Activated gamma-delta T cell (primary cell): ENCODE measurements around the gene C1QA.

ENCODE experiments used
- DNase-seq: peaks from one replicate; lab custom pipeline; 2025; lab: John Stamatoyannopoulos, UW
- total RNA-seq, 2 donors: gene quantifications; one replicate each; lab custom pipeline; 2026; lab: John Stamatoyannopoulos, UW

Gene C1QA
- 0 reads per million in 2 donors for total RNA-seq

DNA sequence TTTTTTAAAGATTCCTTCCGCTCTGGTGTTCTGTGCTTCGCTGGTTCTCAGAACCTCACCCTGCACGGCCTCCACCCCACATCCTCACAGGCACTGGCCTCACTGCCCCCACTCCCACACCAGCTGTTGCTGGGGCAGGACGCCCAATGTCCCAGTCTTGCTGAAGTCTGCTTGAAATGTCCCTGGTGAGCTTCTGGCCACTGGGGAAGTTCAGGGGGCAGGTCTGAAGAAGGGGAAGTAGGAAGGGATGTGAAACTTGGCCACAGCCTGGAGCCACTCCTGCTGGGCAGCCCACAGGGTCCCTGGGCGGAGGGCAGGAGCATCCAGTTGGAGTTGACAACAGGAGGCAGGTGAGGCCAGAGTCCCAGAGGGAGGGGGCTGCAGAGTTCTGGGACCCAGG is at the start of gene C1QA:
TSS of gene C1QA (plus strand) at position 276 of the 400 bp plus-strand sequence. CDS start 989 bp downstream, outside the sequence.
- DNase-seq = no peak

- DNase-seq = no peak
Measured at GRCh38 chr1:22587247-22587646, 49.2 kb upstream of the C1QA start.

- DNase-seq = no peak
Measured at GRCh38 chr1:22588899-22589422, 47.5 kb upstream of the C1QA start.

DNA sequence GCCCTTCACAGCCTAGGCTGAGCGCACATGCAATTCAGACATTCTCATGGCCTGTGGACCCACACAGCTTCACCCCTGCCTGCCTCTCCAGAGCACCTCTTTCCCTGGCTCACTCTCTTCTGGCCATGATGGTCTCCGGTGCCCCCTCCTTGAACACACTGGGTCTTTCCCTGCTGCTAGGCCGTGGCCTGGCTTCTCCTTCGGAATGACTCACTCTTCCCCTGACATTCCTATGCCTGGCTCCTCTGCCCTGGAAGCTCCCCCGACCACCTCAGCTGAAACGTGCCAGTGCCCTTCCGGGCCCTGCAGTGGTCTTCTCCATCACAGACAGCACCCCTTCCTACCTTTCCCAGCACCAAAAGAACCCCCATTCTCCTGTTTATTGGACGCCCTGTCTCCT is 44.9 kb upstream of the C1QA start:
- DNase-seq = no peak

DNA sequence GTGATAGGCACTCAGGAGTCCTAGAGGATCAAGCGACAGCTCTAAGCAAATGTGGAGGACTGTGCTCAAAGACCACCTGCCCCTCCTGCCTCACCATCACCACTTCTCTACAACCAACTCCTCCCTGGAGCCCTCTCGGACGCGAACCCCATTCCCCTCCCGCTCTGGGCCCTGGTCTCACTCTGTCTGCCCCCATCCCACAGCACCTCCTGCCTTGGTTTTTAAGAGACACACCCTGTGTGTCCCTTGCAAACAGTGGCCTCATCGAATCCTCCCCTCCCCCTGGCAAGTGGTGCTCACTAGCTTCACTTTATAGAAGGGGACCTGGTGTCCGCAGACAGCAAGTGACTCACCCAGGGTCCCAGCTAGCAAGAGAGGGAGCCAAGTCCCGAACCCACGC is 44.4 kb upstream of the C1QA start:
- DNase-seq = no peak

DNA sequence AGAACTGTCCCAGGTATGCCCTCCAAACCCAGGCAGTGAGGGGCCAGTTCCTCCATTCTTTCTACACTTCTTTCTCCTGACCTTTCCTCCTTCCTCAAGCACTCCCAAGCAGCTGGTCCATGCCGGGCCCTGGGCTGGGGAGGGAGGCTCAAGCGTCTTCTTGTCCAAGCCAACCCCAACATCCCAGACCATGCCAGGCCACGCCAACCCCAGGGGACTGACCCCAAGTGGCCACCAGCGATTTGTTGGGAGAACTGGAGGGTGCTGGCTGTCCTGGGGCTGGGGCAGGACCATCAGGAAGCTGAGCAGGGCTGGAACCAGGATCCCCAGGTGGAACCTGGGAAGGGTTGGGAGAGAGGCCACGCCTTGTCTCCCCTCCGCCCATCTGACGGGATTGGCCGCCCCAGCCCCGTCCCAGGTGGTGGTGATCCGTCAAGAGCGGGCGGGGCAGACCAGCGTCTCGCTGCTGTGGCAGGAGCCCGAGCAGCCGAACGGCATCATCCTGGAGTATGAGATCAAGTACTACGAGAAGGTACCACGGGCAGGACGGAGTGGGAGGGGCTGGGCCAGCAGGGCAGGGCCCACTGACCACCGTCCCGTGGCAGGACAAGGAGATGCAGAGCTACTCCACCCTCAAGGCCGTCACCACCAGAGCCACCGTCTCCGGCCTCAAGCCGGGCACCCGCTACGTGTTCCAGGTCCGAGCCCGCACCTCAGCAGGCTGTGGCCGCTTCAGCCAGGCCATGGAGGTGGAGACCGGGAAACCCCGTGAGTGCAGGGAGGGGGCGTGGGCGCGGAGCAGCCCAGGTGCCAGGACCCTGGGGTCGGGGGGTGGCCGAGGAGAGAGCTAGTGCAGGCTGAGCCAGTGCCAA is 43.3 kb upstream of the C1QA start:
- DNase-seq = no peak

DNA sequence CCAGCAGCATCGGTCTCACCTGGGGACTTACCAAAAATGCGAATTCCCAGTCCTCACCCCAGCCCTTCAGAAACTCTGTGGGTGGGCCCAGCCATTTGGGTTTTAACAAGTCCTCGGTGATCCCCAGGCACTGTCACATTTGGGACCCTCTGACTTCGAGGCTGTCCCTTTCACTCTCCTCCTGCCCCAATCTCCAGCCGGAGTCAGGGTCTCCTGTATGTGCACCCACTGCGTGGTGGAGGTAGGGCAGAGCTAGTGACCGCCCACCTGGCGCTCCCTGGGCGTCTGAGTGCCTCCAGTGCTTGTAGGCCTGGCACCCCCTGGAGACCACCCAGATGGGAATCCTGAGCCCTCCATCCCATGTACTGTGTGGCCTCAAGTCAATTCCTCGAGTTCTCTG is 42.0 kb upstream of the C1QA start:
- DNase-seq = no peak

DNA sequence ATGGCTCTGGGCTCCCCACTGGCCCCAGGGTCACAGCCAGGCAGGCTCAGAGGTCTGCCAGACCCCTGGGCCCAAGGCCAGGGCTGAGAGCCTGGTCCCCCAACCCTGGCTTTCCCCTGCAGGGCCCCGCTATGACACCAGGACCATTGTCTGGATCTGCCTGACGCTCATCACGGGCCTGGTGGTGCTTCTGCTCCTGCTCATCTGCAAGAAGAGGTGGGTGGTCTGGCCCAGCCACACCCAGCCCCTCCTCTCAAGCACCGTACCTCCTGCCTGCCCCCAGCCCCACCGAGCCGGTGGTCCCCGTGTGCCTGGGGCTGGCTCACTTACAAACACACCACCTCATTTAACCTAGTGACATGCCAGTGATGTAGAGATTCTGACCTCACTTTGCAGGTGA is 41.3 kb upstream of the C1QA start:
- no peak for DNase-seq

DNA sequence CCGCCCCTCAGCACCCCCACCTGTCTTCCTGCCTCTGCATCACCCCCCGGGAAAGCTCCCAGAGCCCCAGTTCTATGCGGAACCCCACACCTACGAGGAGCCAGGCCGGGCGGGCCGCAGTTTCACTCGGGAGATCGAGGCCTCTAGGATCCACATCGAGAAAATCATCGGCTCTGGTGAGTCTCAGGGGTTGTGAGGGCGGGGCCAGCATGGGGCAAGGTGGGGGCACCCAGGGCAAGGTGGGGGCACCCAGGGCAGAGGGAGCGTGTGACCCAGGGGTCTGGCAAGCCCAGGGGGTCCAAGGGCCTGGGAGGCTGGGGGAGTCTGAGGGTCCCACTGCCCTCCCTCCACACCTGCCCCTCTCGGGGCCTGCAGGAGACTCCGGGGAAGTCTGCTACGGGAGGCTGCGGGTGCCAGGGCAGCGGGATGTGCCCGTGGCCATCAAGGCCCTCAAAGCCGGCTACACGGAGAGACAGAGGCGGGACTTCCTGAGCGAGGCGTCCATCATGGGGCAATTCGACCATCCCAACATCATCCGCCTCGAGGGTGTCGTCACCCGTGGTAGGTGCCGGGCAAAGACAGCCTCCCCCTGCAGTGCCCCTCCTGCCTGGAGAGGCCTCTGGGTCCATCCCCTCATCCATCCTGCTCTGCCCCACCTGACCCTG is 39.0 kb upstream of the C1QA start:
- DNase-seq = no peak

- DNase-seq = no peak
Measured at GRCh38 chr1:22597996-22598395, 38.4 kb upstream of the C1QA start.

GRCh38 chr1:22598736-22599135 is 37.7 kb upstream of the C1QA start:
- no peak for DNase-seq

DNA sequence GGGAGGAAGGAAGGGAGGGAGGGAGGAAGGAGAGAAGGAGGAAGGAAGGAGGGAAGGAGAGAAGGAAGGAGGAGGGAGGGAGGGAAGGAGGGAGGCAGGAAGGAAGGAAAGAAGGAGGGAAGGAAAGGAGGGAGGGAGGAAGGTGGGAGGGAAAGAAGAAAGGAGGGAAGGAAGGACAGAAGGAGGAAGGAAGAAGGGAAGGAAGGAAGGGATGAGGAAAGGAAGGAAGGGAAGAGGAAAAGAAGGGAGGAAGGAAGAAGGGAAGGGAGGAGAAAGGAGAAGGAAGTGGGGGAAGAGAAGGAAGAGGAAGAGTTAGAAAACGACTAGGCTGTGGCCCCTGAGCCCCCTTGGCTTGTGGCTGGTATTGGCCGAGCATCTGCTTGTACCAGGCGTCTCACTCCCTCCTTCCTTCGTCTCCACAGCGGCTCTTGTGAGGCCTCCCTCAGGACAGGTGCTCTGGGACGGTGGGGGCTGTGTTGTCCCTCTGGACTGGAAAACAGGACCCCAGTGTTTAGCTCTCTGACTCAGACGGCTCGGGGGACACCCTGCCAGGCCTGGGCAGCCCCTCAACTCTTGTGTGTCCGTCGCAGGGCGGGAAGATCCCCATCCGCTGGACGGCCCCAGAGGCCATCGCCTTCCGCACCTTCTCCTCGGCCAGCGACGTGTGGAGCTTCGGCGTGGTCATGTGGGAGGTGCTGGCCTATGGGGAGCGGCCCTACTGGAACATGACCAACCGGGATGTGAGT is 36.2 kb upstream of the C1QA start:
- DNase-seq = no peak

GRCh38 chr1:22600817-22601605 is 35.4 kb upstream of the C1QA start:
- DNase-seq = no peak

DNA sequence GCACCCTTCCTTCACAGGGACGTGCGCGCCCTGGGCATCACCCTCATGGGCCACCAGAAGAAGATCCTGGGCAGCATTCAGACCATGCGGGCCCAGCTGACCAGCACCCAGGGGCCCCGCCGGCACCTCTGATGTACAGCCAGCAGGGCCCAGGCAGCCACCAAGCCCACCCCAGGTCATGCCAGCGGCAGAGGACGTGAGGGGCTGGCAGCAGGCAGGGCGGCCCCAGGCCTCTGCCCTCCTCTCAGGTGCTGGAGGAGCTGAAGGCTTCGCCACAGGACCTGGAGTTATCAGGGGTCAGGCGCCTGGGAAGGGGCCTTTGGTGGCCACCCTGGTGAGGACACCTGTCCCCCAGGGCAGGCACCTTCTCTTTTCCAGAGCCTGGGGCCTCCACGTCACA is 34.8 kb upstream of the C1QA start:
- DNase-seq = no peak

DNA sequence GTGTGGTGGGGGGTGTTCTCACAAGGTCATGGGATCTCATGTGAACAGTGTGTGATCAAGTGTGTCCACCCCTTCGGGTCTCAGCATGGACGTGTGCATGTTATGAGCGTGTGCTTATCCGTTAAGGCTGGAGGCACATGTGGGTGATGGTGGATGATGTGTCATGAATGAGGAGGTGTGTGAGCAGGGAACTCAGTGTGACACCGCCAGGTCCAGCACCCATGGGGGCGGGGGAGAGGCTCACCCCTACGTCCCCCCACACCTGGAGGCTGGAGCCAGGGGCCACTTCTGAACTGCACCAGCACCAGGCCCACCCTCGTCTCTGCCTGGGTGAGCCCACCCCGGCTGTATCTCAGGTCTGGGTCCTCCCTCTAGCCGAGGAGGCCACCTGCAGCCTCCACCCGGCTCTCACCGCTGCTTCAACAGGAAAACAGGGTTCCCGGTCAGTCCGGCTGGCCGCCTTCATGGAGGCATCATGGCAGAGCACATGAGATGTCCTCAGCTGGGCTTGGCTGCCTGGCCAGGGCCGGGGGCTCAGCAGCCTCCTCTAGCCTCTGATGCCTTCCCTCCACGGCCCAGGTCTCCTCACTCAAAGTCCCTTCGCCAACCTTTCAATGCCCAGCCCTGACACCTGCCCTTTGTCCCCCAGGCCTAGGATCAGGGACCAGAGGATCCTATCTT is 34.2 kb upstream of the C1QA start:
- no peak for DNase-seq

DNA sequence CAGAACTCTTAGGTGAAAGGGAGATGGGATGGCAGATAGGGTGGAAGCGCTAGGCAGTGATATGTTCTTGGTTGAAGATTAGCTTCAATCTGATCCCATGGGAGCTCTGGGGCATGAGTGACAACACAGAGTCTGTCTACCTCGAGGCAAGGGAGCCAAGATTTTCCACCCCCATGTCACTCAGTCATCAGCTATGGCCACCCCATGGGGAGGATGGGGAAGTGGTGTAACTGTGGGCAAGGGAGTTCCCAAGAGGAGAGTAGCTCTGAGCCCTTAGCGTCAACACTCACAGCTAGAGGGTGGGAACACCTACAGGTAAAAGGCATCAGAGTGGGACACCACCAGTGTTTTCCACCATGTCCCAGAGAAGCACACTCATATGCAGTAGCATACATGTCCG is 30.3 kb upstream of the C1QA start:
- DNase-seq = no peak

DNA sequence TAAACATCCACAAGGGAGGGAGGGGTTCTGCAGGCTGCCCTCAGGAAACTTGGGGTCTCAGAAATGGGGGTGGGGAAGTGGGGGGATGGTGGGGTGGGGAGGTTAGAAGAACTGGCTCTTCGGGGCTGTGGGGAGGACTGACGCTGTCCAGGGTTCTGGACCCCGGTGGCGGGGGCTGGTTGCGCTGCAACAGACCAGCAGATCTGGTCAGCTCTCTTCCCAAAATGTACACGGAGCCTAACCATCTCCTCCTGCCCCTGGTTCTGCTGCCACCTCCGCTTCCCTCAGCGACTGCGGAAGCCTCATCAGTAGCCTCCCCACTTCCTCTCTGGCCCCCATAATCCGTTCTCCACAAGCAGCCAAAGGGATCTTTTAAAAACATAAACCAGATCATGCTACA is 29.3 kb upstream of the C1QA start:
- DNase-seq = no peak

- no peak for DNase-seq
Measured at GRCh38 chr1:22608361-22608760, 28.1 kb upstream of the C1QA start.

GRCh38 chr1:22609291-22609690 is 27.1 kb upstream of the C1QA start:
- DNase-seq = no peak

- DNase-seq = no peak
Measured at GRCh38 chr1:22611530-22611947, 24.9 kb upstream of the C1QA start.
